Measurements from ENCODE around the gene FAT3.

FAT3 gene

DNA sequence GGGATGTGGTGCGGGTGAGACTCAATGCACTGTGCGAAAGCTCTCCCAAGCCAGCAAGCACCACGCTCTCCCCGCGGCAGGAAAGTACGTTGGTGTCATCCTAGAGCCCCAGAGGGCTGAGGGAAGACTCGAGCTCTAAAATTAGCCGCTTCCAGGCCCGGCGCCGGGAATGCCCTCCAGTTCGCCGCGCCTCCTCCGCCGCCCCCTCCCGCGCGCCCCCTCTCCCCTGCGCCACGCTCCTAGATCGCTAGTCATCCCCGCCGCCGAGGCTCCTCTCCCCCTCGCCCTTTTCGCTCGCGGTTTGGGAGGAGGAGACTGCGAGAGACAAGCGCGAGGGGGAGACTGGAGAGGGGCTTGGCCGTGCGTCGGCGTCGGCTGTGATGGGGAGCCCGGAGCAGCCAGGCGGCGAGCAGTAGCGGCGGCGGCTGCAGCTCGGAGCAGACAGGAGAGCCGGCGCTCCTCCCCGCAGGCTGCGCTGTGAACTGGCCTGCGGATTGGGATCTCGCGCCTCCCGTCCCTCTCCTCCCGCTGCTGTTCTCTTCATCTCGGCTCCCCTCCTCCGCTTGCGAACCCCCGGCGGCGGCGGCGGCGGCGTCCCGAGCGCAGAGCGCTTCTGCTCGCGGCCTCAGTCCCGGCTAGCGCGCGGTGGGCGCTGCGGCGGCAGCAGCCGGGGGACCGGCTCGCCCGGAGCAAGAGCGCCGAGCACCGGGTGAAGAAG lies at the start of gene FAT3:
Gene FAT3 (plus strand): TSS at position 412 of the 718 bp plus-strand sequence. CDS start 127,295 bp downstream, outside the sequence.
- no peak for DNase-seq

DNA sequence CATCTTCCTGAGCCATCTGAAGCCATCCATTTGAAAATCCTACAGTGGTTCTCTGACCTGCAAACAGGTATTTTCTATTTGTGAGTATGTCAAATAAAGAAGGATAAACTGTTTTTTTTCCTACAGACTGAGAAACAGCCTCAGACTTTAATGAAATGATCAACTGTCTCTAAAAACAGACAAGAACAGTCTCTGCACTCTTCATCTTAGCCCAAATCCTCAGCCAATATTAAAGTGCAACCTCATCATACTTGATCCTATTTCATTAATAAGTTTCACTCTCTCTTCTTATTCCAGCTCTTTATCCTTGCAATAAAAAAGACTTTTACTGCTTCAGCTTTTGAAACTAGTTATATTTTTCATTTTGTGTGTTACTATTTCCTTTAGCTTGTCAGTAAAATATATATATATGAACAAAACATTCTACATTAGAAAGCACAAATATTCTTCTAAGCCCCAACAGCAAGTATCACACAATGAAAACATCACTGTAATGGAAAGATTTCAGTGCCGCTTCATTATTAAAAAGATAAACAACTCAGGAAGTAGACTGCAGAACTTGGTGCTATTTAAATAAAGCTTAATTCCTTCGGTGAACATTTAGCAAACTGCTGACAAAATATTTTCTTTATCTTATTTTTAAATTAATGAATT lies 45.5 kb upstream of the FAT3 start:
- DNase-seq: no peak

GRCh38 chr11:92180226-92180625 lies 44.4 kb upstream of the FAT3 start:
- DNase-seq: no peak

GRCh38 chr11:92180664-92181251 lies 43.9 kb upstream of the FAT3 start:
- no peak for DNase-seq

GRCh38 chr11:92190535-92191206 lies 33.9 kb upstream of the FAT3 start:
- DNase-seq: no peak

- no peak for DNase-seq
Observed at GRCh38 chr11:92192141-92192540, 32.5 kb upstream of the FAT3 start.

GRCh38 chr11:92198268-92198667 lies 26.4 kb upstream of the FAT3 start:
- no peak for DNase-seq

- DNase-seq: no peak
Observed at GRCh38 chr11:92199991-92200390, 24.6 kb upstream of the FAT3 start.

GRCh38 chr11:92204731-92205130 lies 19.9 kb upstream of the FAT3 start:
- no peak for DNase-seq

GRCh38 chr11:92206441-92206840 lies 18.2 kb upstream of the FAT3 start:
- no peak for DNase-seq

DNA sequence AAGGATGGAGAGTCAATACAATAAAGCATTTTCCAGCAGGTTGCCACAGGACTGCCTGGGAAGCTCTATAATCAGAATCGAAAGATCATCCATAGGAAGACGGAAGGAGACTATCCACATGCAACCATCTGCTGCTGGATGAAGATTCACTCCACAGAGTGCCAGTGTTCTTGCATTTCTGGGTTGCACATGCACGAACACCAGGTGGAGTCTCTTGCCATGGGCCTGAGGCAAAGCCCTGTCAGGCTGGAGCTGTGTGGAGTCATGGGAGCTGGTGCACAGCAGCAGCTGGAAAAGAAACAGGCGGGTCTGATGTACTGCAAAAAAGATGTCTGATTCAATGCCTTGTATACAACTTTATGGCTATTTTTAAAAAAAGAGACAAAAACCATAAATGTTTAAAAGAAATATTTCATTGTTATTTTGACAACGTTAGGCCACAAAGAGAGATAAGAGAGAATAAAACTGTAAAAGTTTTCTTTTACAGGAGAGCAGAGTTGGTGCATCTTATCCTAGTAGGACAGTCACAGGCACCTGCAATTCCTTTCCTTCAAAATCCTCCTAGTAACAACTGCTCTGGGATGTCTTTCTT lies 12.9 kb upstream of the FAT3 start:
- no peak for DNase-seq

DNA sequence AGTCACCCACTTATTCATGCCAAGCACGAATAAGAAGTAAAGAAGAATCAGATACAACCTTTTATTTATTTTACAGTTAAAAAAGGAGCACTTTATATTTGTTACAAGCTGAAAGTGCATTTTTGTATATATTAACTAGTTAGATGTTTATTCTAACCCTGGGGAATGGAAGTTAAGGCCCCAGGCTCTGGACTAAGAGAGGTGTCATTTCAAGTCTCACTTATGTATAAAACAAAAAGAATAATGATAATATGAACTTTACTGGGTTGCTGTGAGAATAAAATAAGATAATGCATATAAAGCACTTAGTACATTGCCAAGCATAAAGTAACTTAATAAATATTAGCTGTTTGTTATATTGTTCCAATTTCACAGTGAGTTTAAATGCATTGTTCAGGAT lies 12.1 kb upstream of the FAT3 start:
- DNase-seq: no peak

- DNase-seq: no peak
Observed at GRCh38 chr11:92216789-92217188, 7.8 kb upstream of the FAT3 start.

DNA sequence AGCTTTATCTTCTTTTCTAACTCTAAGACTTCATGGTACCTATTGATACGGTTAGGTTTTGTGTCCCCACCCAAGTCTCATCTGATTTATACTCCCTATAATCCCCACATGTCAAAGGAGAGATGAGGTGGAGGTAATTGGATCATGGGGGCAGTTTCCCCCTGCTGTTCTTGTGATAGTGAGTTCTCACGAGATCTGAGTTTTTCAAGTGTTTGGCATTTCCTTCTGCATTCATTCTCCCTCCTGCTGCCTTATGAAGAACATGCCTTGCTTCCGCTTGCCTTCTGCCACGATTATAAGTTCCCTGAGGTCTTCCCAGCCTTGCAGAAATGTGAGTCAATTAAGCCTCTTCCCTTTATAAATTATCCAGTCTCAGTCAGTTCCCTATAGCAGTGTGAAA lies 5.1 kb upstream of the FAT3 start:
- DNase-seq: no peak

DNA sequence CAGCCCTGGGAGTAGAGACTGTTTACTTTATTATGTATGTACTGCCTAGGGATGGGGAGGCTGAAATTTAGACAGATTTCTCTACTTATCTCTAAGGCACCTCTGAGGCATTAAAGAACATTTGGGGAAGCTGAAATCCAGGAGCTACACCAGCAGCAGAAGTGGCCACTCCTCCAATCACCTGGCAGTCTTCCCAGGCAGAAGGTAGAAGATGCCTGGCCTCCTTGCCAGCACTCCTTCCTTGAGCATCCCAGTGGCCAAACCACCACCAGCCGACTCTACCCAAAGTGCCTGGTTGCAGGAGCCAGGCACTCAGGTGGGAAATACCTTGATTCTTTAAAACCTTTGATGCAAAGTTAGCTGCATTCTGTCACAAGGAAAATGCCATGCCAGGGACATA lies 1.9 kb upstream of the FAT3 start:
- DNase-seq: no peak

DNA sequence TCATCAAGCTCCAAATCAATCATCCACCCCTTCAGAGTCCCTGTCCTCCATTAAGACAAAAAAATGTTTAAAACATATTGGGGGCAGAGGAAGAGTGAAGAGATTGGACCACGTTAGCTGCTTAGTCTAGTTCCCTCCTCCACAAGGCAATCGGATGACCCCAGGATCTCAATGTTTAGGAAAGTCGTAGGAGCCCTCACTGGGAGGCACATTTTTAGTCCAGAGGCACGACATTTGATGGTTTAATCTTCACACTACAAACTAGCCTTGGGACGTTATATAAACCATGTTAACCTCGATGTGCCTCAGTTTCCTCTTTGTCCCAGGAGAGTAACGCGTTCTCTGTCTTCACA lies 588 bp upstream of the FAT3 start:
- no peak for DNase-seq

GRCh38 chr11:92225125-92225567 lies 528 bp downstream of the FAT3 start:
- DNase-seq: no peak

DNA sequence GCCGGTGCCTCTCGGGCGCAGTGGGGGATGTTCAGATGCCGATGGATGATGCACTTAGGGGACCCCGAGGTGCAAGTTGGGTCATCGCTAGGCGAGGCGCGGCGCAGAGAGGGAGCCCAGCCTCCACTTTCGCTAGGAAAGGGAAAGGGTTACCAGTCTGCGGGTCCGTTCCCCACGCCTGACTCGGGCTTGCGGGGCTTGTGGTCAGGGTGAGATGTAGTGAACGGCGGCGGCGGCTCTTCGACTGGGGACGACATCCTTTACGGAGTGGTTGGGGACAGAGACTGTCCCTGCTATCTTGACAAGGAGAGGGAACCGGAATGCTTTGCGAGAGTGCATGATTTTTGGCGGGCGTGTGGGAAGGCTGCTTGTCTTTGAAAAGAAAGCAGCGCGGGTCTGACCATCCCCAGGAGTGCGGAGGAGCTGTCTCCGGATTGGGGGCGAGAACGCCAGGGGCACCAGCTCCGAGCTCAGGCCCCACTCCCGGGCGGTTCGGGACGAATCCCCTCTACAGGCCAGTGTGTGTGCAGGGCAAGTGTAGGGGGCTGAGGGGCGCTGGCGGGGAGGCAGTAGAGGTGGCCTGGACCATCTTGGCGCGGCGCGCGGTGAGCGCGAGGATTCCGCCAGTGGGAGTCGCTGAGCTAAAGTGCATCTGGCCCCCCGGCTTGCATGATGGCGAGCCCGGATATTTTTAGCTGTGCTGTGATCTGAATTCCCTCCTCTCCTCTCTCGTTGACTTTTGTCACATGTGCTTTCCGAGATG lies 1.1 kb downstream of the FAT3 start:
- DNase-seq: no peak

GRCh38 chr11:92226331-92227229 lies 2.0 kb downstream of the FAT3 start:
- no peak for DNase-seq

DNA sequence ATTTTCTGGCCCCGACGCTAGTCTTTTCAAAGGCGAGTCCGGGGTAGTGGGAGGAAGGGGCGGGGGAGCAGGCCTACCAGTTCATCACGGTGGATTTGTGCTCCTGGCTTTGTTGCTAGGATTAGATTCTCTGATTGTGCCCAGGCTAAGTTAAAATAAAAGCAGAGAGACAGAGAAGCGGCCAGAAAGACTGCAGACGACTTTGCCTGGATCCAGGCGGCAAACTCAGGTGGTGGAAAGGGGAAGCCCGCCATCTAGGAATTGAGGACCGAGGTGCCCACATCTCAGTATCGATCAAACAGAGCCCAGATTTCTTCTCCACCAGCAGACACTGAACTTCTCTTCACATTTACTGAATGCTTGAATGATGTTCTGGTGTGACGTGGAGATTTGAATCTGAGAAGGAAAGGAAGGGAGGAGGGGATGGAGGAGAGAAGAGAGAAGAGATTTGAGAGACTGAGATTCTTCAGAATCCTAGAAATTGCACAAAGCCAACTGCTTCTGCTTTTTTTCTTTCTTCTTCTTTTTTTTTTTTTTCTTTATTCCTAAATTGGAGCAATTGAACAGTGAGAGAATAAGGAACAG lies 2.7 kb downstream of the FAT3 start:
- DNase-seq: no peak
